ENCODE data around the gene BCL2L14. TPM values are rescaled to one million over a fixed set of nuclear protein-coding genes. Genes with fewer than 3 reads are reported as not detected.

BCL2L14 gene
- total RNA-seq, 2 experiments from 2014 or later, result 3.3 to 12.2 TPM

DNA sequence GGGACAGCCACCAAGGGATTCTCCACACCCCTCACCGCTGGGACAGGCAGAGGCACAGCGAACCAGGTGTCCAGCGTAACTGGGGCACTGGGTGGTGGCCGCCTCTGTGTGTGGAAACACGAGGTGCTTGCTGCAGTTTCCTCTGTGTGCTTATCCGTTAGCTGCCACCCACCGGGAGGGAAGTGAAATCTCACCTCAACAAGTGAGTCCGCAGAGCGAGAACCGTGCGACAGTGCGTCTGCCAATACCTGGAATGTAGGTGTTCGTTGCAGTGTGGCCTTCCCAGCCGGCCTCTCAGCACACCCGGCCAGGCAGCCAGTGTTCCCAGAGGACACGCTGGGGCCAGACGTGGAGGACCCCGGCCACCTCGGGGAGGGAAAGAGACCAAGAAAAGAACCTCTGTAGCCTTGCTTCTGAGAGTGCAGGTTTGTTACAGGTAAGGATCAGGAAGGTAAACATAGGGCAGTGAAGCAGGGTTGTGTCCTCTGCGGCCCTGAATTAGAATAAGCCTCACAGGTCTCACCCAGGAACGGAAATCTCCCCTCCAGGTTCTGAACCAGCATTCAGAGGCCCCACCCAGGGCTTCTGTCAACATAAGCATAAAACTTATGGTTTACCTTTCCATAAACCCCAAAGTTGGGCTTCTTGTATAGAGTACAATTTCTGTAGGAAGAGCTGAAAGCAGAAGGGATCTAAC, 1.5 kb downstream of the BCL2L14 start:
- DNase-seq (peak; percentile 49), ATAC-seq (peak; percentile 52)
- Mint-ChIP-seq H3K27me3 (peaks cover 12% of the 10 kb centered on the region), H3K4me3 (peak overlapping the region; percentile 89), H3K27ac (peak overlapping the region; percentile 91), H3K9me3 (ENCODE audit: low read depth) (no peaks in the 10 kb centered on the region), H3K4me1 (peaks cover 33% of the 10 kb centered on the region), H3K36me3 (peaks cover 4% of the 10 kb centered on the region)
- CTCF ChIA-PET, result interaction anchor here (1.0 to 2.7 kb wide), 6 partner anchors 39 to 492 kb away, joined by 3 to 12 read pairs (median 6); no protein-coding TSS in a partner anchor

DNA sequence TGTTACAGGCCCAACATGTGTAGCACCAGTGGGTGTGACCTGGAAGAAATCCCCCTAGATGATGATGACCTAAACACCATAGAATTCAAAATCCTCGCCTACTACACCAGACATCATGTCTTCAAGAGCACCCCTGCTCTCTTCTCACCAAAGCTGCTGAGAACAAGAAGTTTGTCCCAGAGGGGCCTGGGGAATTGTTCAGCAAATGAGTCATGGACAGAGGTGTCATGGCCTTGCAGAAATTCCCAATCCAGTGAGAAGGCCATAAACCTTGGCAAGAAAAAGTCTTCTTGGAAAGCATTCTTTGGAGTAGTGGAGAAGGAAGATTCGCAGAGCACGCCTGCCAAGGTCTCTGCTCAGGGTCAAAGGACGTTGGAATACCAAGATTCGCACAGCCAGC, 8.6 kb downstream of the BCL2L14 start:
- CTCF ChIA-PET, result no interaction called here
- Mint-ChIP-seq H3K27me3 (no peaks in the 10 kb centered on the region), H3K4me3 (no peak overlapping the region), H3K36me3 (no peaks in the 10 kb centered on the region), H3K4me1 (peaks cover 1% of the 10 kb centered on the region), H3K9me3 (ENCODE audit: low read depth) (no peaks in the 10 kb centered on the region), H3K27ac (no peak overlapping the region)
- DNase-seq (no peak), ATAC-seq (no peak)

DNA sequence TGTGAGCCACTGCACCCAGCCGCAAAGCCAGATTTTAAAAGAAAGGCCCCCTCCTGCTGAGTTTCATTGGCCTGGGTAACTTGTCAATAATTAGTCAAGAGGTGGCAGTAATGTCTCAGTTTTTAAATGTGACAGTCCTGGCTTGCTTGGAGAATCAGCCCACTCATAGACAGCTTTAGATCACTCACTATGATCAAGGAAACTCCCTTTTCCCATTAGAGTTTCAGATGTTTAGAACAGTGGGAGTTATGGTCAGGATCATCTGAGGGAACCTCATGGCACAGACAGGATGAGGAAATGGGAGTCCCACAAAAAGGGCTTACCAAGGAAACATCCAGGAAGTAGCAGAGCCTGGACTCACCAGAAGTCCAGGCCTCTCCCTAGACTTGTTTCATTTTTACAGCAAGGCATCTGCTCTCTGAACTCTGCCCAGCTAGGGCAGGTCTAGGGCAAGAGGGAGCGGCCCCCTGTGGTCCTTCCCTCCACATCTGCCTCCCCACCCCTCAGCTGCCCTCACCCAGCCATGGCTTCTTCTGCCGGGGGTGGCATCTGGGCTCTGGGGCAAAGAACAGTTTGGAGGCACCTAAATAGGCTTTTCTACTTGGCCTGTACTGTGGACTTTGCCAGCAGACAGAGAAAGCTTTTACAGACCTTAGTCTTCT, 11.2 kb downstream of the BCL2L14 start:
- peaks cover 1% of the 10 kb centered on the region for H3K4me1 Mint-ChIP-seq
- no peaks in the 10 kb centered on the region for H3K9me3 Mint-ChIP-seq (ENCODE audit: low read depth)
- CTCF ChIA-PET, result interaction anchor here (0.9 to 2.7 kb wide), 5 partner anchors 32 to 256 kb away, joined by 3 to 11 read pairs (median 3); no protein-coding TSS in a partner anchor
- ATAC-seq (peak; percentile 65), DNase-seq (no peak)
- H3K4me3 Mint-ChIP-seq, result no peak overlapping the region
- no peaks in the 10 kb centered on the region for H3K27me3 Mint-ChIP-seq
- H3K27ac Mint-ChIP-seq, result no peak overlapping the region
- no peaks in the 10 kb centered on the region for H3K36me3 Mint-ChIP-seq

DNA sequence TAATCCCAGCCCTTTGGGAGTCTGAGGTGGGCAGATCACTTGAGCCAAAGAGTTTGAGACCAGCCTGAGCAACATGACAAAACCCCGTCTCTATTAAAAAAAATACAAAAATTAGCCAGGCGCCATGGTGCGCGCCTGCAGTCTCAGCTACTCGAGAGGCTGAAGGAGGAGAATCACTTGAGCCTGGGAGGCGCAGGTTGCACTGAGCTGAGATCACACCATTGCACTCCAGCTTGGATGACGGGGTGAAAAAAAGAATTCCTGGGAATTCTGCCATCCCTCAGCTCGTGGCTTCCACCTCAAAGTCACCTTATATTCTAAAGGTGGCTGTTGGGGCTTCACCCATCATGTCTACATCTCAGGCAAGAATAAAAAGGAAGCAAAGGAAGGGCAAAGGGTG, 12.9 kb downstream of the BCL2L14 start:
- Mint-ChIP-seq H3K9me3 (ENCODE audit: low read depth) (no peaks in the 10 kb centered on the region), H3K27ac (no peak overlapping the region), H3K36me3 (peaks cover 8% of the 10 kb centered on the region), H3K4me1 (peaks cover 1% of the 10 kb centered on the region), H3K4me3 (no peak overlapping the region), H3K27me3 (no peaks in the 10 kb centered on the region)
- DNase-seq (no peak), ATAC-seq (no peak)
- CTCF ChIA-PET, result interaction anchor here (1.2 to 2.7 kb wide), 2 partner anchors 244 to 250 kb away, joined by 4 to 11 read pairs; no protein-coding TSS in a partner anchor

DNA sequence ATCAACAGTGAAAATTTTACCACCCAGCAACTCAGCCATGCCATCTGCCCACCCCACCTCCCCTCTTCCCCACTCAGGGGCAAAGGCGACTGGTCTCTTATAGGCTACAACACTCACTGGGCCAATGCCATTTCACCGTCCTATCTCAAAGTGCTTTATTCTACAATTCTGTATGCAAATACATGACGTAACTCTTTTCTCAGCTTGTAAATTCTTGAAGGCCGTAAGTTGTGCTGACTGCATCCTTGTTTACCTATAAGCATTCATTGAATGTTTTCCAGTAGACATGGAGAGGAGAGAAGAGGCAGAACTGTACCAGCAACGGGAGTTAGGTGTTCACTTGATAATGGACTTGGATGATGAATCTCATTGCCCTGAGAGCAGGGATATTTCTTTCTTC, 15.6 kb downstream of the BCL2L14 start:
- Mint-ChIP-seq H3K4me1 (peaks cover 1% of the 10 kb centered on the region), H3K9me3 (ENCODE audit: low read depth) (no peaks in the 10 kb centered on the region), H3K36me3 (peaks cover 14% of the 10 kb centered on the region), H3K4me3 (no peak overlapping the region), H3K27me3 (peaks cover 7% of the 10 kb centered on the region), H3K27ac (no peak overlapping the region)
- CTCF ChIA-PET, result no interaction called here
- DNase-seq (no peak), ATAC-seq (no peak)

DNA sequence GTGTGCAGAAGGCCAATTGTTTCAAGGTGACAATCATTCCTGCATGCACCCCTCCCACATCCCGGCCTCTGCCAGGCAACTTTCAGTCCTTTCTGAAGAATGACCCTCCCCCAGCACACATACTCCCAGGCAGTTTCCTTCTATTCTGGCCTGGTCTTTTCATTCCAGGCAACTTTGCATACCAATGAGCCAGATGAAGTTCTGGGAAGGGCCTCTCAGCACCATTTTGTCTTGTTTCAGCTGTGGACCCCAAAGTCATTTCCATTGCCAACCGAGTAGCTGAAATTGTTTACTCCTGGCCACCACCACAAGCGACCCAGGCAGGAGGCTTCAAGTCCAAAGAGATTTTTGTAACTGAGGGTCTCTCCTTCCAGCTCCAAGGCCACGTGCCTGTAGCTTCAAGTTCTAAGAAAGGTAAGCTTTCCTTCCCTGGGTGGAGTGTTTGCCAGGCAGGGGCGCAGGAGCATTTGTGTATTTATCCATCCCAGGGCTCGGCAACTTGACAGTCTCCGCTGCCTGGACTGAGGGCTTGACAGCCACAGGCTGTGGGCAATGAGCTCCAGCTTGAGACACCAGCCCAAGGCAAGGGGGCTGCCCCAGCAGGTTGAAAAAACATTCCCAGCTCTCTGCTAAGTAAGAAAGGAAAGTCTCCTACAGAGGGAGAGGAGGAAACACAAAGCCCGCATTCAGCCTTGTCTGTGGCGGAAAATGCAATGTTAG, 16.4 kb downstream of the BCL2L14 start:
- Mint-ChIP-seq H3K4me3 (no peak overlapping the region), H3K27me3 (peaks cover 7% of the 10 kb centered on the region), H3K36me3 (peaks cover 14% of the 10 kb centered on the region), H3K27ac (no peak overlapping the region), H3K4me1 (no peaks in the 10 kb centered on the region), H3K9me3 (ENCODE audit: low read depth) (no peaks in the 10 kb centered on the region)
- DNase-seq (no peak), ATAC-seq (no peak)
- CTCF ChIA-PET, result interaction anchor here (0.9 kb wide), 2 partner anchors 248 to 506 kb away, joined by 3 read pairs; no protein-coding TSS in a partner anchor

DNA sequence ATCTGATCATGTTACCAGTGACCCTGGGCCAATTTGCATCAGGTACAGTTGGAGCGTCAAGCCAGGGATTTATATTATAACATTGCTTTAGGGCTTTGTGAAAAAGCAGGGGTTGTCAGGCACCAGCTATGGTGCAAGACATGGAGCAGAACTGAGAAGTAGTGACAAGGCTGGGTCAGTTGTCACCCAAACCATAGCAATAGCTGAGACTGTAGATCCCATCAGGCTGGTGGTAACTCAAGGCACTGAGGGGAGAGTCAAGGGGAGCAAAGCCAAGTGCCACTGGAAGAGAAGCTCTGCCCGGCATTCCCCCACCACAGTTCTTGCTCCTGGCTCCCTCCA, 16.9 kb downstream of the BCL2L14 start:
- Mint-ChIP-seq H3K9me3 (ENCODE audit: low read depth) (no peaks in the 10 kb centered on the region), H3K36me3 (peaks cover 14% of the 10 kb centered on the region), H3K4me3 (no peak overlapping the region), H3K27me3 (peaks cover 7% of the 10 kb centered on the region), H3K27ac (no peak overlapping the region), H3K4me1 (no peaks in the 10 kb centered on the region)
- CTCF ChIA-PET, result interaction anchor here (0.9 kb wide), 2 partner anchors 248 to 506 kb away, joined by 3 read pairs; no protein-coding TSS in a partner anchor
- ATAC-seq (no peak), DNase-seq (no peak)

DNA sequence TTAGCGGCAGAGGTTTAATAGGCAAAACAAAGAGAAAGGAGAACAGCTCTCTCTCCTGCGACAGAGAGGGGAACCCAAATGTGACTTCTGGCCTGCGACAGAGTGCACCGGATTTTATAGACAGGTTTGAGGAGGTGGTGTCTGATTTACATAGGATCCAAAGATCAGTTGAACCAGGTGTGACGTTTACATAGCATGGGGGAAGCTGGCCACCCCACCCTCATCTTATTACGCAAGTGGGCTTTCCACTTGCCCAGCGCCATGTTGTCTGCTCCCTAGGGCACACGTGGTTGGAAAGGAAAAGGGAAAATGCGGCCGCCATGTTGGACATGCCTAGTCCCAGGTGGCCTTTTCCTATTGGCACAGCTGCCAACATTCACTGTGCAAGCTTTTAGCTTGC, 17.4 kb downstream of the BCL2L14 start:
- no peak for ATAC-seq
- no peak overlapping the region for H3K4me3 Mint-ChIP-seq
- no peak overlapping the region for H3K27ac Mint-ChIP-seq
- H3K27me3 Mint-ChIP-seq, result peaks cover 10% of the 10 kb centered on the region
- no peak for DNase-seq
- no peaks in the 10 kb centered on the region for H3K4me1 Mint-ChIP-seq
- peaks cover 14% of the 10 kb centered on the region for H3K36me3 Mint-ChIP-seq
- CTCF ChIA-PET, result interaction anchor here (0.9 kb wide), 2 partner anchors 247 to 507 kb away, joined by 3 read pairs; no protein-coding TSS in a partner anchor
- H3K9me3 Mint-ChIP-seq (ENCODE audit: low read depth), result no peaks in the 10 kb centered on the region

DNA sequence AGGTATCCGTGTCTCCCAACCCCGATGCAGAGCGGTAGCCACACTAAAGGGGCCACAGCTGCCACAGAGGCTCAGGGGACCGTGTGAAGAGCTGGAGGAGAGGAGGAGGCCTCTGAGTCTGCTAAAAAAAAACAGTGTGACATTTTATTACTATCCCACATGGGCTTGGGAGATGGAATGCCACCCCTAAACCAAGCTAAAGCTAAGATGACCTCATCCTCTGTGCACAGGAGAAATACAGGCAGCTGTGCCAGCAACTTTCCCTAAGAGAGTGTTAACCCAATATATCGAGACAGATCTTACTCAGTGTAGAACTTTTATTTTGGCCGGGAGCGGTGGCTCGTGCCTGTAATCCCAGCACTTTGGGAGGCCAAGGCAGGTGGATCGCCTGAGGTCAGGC, 18.0 kb downstream of the BCL2L14 start:
- no peaks in the 10 kb centered on the region for H3K9me3 Mint-ChIP-seq (ENCODE audit: low read depth)
- no peak for ATAC-seq
- H3K4me1 Mint-ChIP-seq, result no peaks in the 10 kb centered on the region
- DNase-seq, result no peak
- H3K27me3 Mint-ChIP-seq, result peaks cover 10% of the 10 kb centered on the region
- H3K36me3 Mint-ChIP-seq, result peaks cover 14% of the 10 kb centered on the region
- H3K4me3 Mint-ChIP-seq, result no peak overlapping the region
- CTCF ChIA-PET, result no interaction called here
- no peak overlapping the region for H3K27ac Mint-ChIP-seq

DNA sequence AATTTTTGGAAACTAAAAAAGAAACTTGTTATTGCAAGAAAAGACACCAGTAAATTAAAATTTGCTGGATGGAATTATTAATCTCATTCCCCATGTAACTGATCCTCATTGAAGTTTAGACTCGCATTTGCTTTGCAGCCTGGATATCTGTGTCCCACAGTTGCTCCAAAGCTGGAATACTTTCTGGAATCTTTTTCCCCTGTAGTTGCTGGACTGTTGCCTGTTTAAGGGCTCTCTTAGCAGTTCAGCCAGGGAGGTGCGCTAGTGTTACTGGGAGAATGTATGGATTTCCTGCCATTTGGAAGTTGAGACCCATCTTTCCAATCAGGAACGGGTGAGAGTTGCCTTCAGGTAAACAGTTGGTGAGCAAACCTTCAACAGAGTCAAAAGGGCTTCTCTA, 20.3 kb downstream of the BCL2L14 start:
- H3K4me1 Mint-ChIP-seq, result no peaks in the 10 kb centered on the region
- CTCF ChIA-PET, result no interaction called here
- peaks cover 10% of the 10 kb centered on the region for H3K27me3 Mint-ChIP-seq
- H3K9me3 Mint-ChIP-seq (ENCODE audit: low read depth), result no peaks in the 10 kb centered on the region
- H3K4me3 Mint-ChIP-seq, result no peak overlapping the region
- DNase-seq, result no peak
- H3K36me3 Mint-ChIP-seq, result peaks cover 19% of the 10 kb centered on the region
- ATAC-seq, result no peak
- no peak overlapping the region for H3K27ac Mint-ChIP-seq

DNA sequence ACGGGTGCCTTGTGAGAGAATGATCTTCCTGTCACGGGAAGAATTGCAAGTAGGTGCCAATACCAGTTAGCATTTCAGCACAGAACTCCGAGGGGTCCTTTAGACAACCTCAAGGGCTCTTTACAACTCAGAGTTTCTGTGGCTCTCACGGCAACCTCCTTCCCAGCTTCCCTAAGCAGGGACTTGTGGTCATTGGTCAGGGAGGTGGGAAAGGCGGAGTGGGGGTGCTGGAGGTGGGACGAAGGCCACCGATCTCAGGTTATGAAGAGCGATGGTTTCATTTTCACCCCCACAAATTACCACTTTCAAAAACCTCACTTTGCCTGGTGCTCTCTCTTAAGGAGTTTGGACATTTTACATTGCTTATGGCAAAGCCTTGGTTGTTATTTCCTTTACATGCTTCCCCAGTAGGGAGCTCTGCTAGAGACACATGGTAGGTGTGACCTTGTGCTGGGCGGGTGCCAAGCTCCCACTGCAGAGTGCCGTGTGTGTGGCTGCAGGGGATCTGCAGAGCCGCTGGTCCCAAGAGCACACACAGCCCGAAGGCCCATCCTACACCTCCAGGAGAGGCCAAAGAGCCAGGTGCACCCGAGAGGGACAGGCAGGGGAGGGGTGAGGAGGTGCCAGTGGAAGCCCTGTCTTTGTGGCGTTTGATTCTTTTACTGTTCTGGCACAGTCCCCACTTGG, 21.4 kb downstream of the BCL2L14 start:
- CTCF ChIA-PET, result no interaction called here
- Mint-ChIP-seq H3K4me1 (no peaks in the 10 kb centered on the region), H3K4me3 (no peak overlapping the region), H3K27me3 (peaks cover 10% of the 10 kb centered on the region), H3K36me3 (peaks cover 19% of the 10 kb centered on the region), H3K27ac (no peak overlapping the region), H3K9me3 (ENCODE audit: low read depth) (no peaks in the 10 kb centered on the region)
- ATAC-seq (no peak), DNase-seq (peak; percentile 25)

DNA sequence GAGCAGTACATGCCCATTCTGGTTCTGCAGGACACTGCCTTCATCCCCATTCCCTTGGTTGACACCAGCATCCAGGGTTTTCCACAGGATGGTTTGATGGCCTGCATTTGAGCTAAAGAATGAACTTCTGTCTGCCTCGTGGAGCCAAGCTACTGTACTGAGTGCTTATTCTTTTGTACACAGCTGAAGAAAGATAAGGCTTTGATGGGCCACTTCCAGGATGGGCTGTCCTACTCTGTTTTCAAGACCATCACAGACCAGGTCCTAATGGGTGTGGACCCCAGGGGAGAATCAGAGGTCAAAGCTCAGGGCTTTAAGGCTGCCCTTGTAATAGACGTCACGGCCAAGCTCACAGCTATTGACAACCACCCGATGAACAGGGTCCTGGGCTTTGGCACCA, 23.7 kb downstream of the BCL2L14 start:
- Mint-ChIP-seq H3K27ac (no peak overlapping the region), H3K4me1 (no peaks in the 10 kb centered on the region), H3K9me3 (ENCODE audit: low read depth) (no peaks in the 10 kb centered on the region), H3K4me3 (no peak overlapping the region), H3K36me3 (peaks cover 12% of the 10 kb centered on the region), H3K27me3 (peaks cover 10% of the 10 kb centered on the region)
- CTCF ChIA-PET, result interaction anchor here (1.1 kb wide), 1 partner anchor 233 kb away, joined by 3 read pairs; no protein-coding TSS in a partner anchor
- DNase-seq, result peak; percentile 28
- no peak for ATAC-seq

DNA sequence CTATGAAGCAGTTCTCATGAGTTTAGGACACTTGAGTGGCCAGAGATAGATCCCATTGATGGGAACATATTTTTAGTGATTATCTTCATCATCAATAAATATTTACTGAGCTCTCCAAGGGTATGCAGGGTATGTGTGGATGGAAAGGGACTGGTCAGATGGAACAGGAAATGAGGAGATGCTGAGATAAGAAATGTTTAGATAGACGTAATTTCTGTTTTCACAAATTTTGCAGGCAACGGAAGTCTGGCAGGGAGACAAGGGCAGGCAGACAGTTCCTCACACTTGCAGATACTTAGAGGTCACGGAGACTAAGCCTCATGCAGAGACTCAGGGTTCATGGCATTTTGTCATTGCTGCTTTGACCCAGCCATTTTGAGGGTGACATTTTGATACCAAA, 24.3 kb downstream of the BCL2L14 start:
- ATAC-seq (no peak), DNase-seq (peak; percentile 9)
- peaks cover 12% of the 10 kb centered on the region for H3K36me3 Mint-ChIP-seq
- H3K4me1 Mint-ChIP-seq, result no peaks in the 10 kb centered on the region
- CTCF ChIA-PET, result no interaction called here
- H3K27me3 Mint-ChIP-seq, result peaks cover 7% of the 10 kb centered on the region
- H3K27ac Mint-ChIP-seq, result no peak overlapping the region
- no peaks in the 10 kb centered on the region for H3K9me3 Mint-ChIP-seq (ENCODE audit: low read depth)
- no peak overlapping the region for H3K4me3 Mint-ChIP-seq
